ACC112 (cell line): ENCODE results near the gene TMEM234.

ENCODE experiments used
- H2AFZ ChIP-seq: fragments of 200-600 bp; sonication (generic); one replicate; pipeline ENCODE4 v1.6.0; 2017; ENCODE audit warnings: antibody characterized with exemption, low read length; ENCODE audit not compliant: unreplicated experiment
- H3K27ac ChIP-seq: fragments of 200-600 bp; sonication (generic); 2 replicates; pipeline ENCODE4 v1.5.1; 2014; ENCODE audit warnings: low read depth, mild to moderate bottlenecking, antibody characterized with exemption, low read length, moderate library complexity
- H3K27me3 ChIP-seq: fragments of 200-600 bp; sonication (generic); 2 replicates; pipeline ENCODE4 v1.6.1; 2014; ENCODE audit warnings: mild to moderate bottlenecking, antibody characterized with exemption, low read length, moderate library complexity, mixed read lengths; ENCODE audit not compliant: insufficient read depth
- H3K36me3 ChIP-seq: fragments of 200-600 bp; sonication (generic); 2 replicates; pipeline ENCODE4 v1.6.1; 2016; ENCODE audit warnings: mild to moderate bottlenecking, antibody characterized with exemption, low read length, moderate library complexity, mixed read lengths; ENCODE audit not compliant: insufficient read depth
- H3K4me1 ChIP-seq: fragments of 200-600 bp; sonication (generic); one replicate; pipeline ENCODE4 v1.6.1; 2016; ENCODE audit warnings: low read length, mixed read lengths; ENCODE audit not compliant: insufficient read depth, unreplicated experiment, control insufficient read depth
- H3K4me3 ChIP-seq: fragments of 200-600 bp; sonication (generic); 2 replicates; pipeline ENCODE4 v1.5.1; 2014; ENCODE audit warnings: mild to moderate bottlenecking, low read depth, low read length
- H3K79me2 ChIP-seq: fragments of 200-600 bp; sonication (generic); one replicate; pipeline ENCODE4 v1.6.0; 2016; ENCODE audit warnings: low read length; ENCODE audit not compliant: control insufficient read depth, unreplicated experiment, insufficient read depth

TMEM234 gene

DNA sequence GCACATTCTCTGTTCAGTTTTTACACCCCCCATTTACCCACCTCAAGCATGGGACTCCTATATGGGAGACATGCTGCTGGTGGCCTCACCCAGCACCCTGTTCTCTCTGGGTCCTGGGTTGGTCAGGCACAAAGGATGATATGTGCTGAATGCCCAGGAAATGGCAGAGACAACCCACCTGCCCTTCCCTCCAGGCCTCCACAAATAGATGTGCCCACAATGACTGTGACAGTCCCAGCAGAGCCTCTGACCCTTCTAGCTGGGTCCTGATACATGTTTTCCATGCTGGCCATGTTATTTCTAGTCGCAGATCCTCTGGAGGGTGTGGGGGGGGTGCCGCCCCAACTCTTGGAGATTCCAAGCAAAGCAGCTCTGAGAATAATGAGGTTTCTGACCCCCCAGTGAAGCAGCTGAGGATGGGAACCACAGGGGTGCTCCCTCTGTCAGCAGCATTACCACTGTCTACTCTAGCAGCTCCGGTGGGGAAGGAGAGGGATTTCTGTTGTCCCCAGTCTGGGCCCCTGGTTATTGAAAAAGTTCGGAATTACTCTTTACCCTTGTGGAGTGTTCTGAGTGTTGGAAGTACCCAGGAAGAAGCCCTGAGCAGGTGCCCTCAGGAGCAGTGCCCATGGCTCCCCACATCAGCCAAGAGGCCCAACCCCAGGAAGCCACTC lies 23.0 kb downstream of the TMEM234 start:
- H3K27ac ChIP-seq, result peak overlapping the region; percentile 85; the same call in 1 of the 2 replicates
- H3K4me3 ChIP-seq, result peak overlapping the region; percentile 96
- peaks cover 12% of the 10 kb centered on the region; the same call in 1 of the 2 replicates for H3K36me3 ChIP-seq
- no peaks in the 10 kb centered on the region for H3K79me2 ChIP-seq
- H3K4me1 ChIP-seq, result peaks cover 38% of the 10 kb centered on the region
- H3K27me3 ChIP-seq, result no peaks in the 10 kb centered on the region
- H2AFZ ChIP-seq, result no peak overlapping the region

DNA sequence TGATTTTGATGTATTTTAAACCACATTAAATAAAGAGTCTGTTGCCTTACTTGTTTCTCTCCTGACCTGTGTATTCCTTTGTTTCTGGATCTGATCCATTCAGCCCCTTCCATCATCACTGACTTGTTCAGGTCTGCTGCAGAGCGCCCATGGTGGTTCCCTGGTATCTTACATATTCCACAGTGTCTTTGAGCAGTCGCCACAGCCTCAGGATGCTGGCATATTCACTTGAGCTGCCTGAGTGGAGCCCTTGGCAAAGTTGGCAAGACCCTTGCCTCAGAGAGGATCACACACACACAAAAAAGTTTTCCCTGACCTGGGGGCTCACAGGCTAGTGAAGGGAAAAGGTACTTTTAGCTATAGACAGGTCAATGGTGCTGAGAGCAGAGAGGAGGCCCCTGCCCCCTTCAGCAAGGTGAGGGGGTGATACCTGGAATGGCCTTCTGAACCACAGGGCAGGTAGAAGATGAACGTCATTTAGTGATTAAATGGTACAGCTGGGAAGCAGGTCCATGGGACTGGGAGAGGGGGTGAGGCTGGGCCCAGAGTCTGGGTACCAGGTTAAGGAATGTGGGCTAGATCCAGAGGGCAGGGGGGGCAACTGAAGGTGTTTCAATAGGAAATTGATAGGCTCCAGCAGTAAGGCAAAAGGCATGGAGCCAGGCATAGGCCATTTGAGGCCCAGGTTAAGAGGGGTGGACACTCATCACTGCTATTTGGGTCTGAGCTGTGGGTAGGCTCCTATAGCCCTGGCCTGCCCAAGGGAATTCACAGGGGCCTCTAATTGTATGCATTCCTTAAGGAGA lies 23.7 kb downstream of the TMEM234 start:
- Histone ChIP-seq H3K27ac (no peak overlapping the region), H3K79me2 (no peaks in the 10 kb centered on the region), H2AFZ (no peak overlapping the region), H3K27me3 (no peaks in the 10 kb centered on the region), H3K36me3 (peaks cover 16% of the 10 kb centered on the region; the same call in 1 of the 2 replicates), H3K4me3 (no peak overlapping the region), H3K4me1 (peaks cover 38% of the 10 kb centered on the region)

DNA sequence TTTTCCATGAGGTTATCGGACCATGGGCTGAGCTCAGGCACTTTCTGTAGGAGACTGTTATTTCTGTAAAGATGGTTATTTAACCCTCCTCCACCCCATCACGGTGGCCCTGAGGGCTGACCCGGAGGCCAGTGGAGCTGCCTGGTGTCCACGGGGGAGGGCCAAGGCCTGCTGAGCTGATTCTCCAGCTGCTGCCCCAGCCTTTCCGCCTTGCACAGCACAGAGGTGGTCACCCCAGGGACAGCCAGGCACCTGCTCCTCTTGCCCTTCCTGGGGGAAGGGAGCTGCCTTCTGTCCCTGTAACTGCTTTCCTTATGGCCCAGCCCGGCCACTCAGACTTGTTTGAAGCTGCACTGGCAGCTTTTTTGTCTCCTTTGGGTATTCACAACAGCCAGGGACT lies 24.3 kb downstream of the TMEM234 start:
- H3K27me3 ChIP-seq, result no peaks in the 10 kb centered on the region
- H3K79me2 ChIP-seq, result no peaks in the 10 kb centered on the region
- H2AFZ ChIP-seq, result no peak overlapping the region
- peaks cover 20% of the 10 kb centered on the region; the same call in 1 of the 2 replicates for H3K36me3 ChIP-seq
- no peak overlapping the region for H3K27ac ChIP-seq
- H3K4me1 ChIP-seq, result peaks cover 38% of the 10 kb centered on the region
- H3K4me3 ChIP-seq, result no peak overlapping the region

DNA sequence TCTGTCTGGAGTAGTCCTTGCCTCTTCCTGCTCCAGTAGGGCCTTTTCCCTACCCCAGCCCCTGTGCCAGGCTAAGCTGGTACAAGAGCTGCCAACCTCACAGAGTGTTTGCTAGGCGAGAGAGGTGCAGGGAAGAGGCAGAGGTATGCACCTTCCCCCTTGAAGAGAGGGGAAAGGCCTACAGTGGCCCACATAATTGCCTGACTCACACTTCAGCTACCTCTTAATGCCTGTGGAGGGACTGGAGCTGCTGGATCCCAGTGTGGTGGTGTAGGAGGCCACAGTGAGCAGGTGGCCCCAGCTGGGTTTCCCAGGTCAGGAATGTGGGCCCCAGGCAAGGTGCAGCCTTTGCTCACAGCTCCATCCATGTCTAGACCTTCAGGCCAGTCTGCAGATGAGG lies 25.1 kb downstream of the TMEM234 start:
- no peak overlapping the region for H2AFZ ChIP-seq
- H3K27me3 ChIP-seq, result no peaks in the 10 kb centered on the region
- no peak overlapping the region for H3K4me3 ChIP-seq
- H3K79me2 ChIP-seq, result no peaks in the 10 kb centered on the region
- H3K36me3 ChIP-seq, result peaks cover 27% of the 10 kb centered on the region; the same call in 1 of the 2 replicates
- H3K27ac ChIP-seq, result no peak overlapping the region
- peaks cover 38% of the 10 kb centered on the region for H3K4me1 ChIP-seq

DNA sequence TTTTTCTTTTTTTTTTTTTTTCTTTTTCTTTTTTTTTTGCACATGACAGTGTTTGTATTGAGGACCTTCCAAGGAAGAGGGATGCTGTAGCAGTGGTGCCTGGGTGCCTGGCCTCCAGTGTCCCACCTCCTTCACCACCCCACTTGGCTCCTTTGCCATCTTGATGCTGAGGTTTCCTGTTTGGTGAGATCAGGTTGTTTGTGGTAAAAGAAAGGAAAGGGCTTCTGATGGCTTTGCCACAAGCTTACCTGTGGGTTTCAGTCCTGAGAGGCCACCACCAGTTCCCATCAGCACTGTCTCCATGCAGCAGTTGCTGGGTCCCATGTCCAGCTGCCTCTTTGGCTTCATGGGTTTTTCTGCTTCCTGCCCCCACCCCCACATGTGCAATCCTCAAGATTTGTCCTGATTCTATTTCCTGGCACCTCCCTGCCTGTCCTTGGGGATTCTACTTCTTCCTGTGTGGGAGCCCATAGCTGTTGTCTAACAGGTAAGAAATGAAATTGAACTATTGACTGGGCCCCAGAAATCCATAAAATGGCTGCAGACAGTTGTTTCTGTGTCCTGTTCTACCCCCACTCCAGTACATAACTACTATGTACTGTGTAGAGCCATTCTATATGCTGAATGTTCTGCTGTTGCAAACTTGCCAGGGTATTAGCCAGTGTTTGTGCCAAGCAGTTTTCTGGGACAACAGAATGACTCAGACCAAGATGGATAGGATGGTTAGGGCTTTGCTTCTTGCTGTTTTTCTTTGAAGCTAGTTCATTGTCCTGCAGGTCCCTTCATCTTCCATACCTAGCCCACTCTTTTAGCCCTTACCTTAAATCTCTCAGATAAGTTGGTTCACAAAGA lies 26.0 kb downstream of the TMEM234 start:
- no peaks in the 10 kb centered on the region for H3K27me3 ChIP-seq
- H3K79me2 ChIP-seq, result no peaks in the 10 kb centered on the region
- H2AFZ ChIP-seq, result no peak overlapping the region
- H3K4me1 ChIP-seq, result peaks cover 32% of the 10 kb centered on the region
- peak overlapping the region; percentile 31; the same call in 1 of the 2 replicates for H3K27ac ChIP-seq
- no peak overlapping the region for H3K4me3 ChIP-seq
- peaks cover 35% of the 10 kb centered on the region for H3K36me3 ChIP-seq

DNA sequence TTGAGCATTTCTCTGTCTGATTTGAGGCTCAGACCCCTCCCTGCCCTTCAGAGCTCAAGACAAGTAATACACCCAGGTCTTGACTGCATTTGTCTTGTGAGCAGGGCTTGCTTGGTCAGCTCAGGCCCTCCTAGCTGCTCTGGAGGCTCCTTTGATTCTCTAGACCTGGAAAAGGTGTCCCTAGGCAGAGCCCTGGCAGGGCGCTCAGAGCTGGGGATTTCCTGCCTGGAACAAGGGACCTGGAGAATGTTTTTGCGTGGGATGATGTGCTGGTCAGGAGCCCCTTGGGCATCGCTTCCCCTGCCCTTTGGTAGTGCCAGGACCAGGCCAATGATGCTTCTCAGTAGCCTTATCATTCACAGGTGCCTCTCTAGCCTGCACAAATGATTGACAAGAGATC lies 26.6 kb downstream of the TMEM234 start:
- H3K4me1 ChIP-seq, result peaks cover 32% of the 10 kb centered on the region
- H3K36me3 ChIP-seq, result peaks cover 38% of the 10 kb centered on the region

DNA sequence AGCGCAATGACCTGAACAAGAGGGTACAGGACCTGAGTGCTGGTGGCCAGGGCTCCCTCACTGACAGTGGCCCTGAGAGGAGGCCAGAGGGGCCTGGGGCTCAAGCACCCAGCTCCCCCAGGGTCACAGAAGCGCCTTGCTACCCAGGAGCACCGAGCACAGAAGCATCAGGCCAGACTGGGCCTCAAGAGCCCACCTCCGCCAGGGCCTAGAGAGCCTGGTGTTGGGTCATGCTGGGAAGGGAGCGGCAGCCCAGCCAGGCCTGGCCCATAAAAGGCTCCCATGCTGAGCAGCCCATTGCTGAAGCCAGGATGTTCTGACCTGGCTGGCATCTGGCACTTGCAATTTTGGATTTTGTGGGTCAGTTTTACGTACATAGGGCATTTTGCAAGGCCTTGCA lies 27.2 kb downstream of the TMEM234 start:
- H2AFZ ChIP-seq, result no peak overlapping the region
- H3K36me3 ChIP-seq, result peaks cover 42% of the 10 kb centered on the region
- H3K27ac ChIP-seq, result 0 out of 2 replicates have a peak overlapping the region, but pooled peaks have one; percentile 20
- no peak overlapping the region for H3K4me3 ChIP-seq
- peaks cover 30% of the 10 kb centered on the region for H3K4me1 ChIP-seq
- H3K79me2 ChIP-seq, result peaks cover 4% of the 10 kb centered on the region
- H3K27me3 ChIP-seq, result no peaks in the 10 kb centered on the region

More for the DNA sequence above, 26.6 kb downstream of the TMEM234 start:
- Histone ChIP-seq H2AFZ (no peak overlapping the region), H3K4me3 (no peak overlapping the region), H3K27me3 (no peaks in the 10 kb centered on the region), H3K79me2 (peaks cover under 1% of the 10 kb centered on the region), H3K27ac (0 out of 2 replicates have a peak overlapping the region, but pooled peaks have one; percentile 20)

DNA sequence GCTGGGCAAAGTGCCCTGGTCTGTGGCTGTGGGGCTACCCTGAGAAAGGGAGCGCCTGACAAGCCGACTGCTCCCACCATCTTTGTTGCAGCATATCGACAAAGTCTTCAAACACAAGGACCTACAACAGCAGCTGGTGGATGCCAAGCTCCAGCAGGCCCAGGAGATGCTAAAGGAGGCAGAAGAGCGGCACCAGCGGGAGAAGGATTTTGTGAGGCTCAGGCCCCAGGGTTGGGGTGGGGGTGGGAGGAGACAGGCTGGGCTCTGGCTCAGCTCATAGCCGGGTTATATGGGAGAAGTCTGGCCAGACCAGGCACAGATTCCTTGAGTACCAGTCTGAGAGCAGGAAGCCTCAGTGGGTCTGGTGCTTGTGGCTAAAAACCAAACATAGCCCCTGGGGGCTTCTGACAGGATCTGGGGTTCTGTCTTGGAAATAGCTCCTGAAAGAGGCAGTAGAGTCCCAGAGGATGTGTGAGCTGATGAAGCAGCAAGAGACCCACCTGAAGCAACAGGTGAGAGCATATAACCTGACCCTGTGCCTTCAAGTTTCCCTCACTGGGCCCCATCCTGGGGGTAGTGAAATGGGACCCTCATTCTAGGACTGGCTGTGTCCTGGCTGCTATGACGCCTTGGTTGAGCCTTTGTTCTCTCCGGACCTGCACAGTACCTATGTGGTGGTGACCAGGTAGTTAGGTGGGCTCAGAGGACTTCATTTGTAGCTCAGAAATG lies 29.8 kb downstream of the TMEM234 start:
- peaks cover 51% of the 10 kb centered on the region for H3K36me3 ChIP-seq
- no peak overlapping the region for H3K27ac ChIP-seq
- peaks cover 10% of the 10 kb centered on the region for H3K79me2 ChIP-seq
- no peaks in the 10 kb centered on the region for H3K27me3 ChIP-seq
- H3K4me1 ChIP-seq, result peaks cover 19% of the 10 kb centered on the region
- H2AFZ ChIP-seq, result no peak overlapping the region
- no peak overlapping the region for H3K4me3 ChIP-seq

DNA sequence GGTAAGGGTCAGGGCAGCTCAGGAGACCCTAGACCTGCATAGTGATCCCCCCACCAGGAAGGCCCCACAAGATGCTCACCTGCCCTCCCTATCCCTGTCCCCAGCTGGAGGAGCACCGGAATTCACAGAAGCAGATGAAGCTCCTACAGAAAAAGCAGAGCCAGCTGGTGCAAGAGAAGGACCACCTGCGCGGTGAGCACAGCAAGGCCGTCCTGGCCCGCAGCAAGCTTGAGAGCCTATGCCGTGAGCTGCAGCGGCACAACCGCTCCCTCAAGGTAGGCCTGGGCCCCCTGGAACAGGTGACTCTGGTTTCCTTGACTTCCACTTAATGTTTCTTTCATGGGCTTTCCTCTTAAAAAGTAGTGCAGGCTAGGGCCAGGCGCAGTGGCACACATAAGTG lies 34.3 kb downstream of the TMEM234 start:
- H3K27me3 ChIP-seq, result no peaks in the 10 kb centered on the region
- H3K4me3 ChIP-seq, result no peak overlapping the region
- peaks cover 45% of the 10 kb centered on the region for H3K79me2 ChIP-seq
- no peak overlapping the region for H2AFZ ChIP-seq
- no peak overlapping the region for H3K27ac ChIP-seq
- H3K4me1 ChIP-seq, result peaks cover 25% of the 10 kb centered on the region
- peaks cover 58% of the 10 kb centered on the region for H3K36me3 ChIP-seq

DNA sequence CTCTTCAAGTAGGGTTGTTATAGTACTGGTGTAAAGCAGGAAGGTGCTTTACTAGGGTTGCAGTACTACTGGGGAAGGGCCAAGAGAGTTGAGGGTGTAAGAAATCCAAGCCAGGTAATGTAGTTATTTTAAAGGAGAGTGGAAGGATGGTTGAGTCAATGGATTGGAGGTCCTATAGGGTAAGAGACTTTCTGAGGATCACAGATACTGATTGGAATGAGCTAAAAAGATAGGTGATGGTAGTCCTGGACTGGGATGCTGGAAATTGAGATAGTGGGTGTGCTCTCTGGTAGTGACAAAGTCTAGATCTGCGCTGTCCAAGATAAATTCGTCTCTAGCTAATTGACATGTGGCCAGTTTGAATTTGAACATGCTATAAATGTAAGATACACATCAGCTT lies 35.7 kb downstream of the TMEM234 start:
- Histone ChIP-seq H3K36me3 (peaks cover 46% of the 10 kb centered on the region), H3K27me3 (no peaks in the 10 kb centered on the region), H3K4me3 (no peak overlapping the region), H3K79me2 (peaks cover 59% of the 10 kb centered on the region), H2AFZ (no peak overlapping the region), H3K4me1 (peaks cover 35% of the 10 kb centered on the region), H3K27ac (no peak overlapping the region)
